Kidney epithelial cell (primary cell): ENCODE measurements around the gene FRMD3. TPM values are rescaled to one million over a fixed set of nuclear protein-coding genes. Genes with fewer than 3 reads are reported as not detected.

Source experiments
- DNase-seq: peaks from one replicate; pipeline ENCODE4 v3.0.0-alpha.2; 2010; ENCODE audit warnings: low read depth
- H3K27me3 ChIP-seq: 2 replicates; pipeline ENCODE4 v1.6.0; 2011; ENCODE audit warnings: low read length; ENCODE audit not compliant: control insufficient read depth, insufficient read depth
- H3K36me3 ChIP-seq: 2 replicates; pipeline ENCODE4 v1.5.1; 2011; ENCODE audit warnings: low read length; ENCODE audit not compliant: control insufficient read depth, insufficient read depth
- H3K4me3 ChIP-seq: 2 replicates; pipeline ENCODE4 v1.5.1; 2011; ENCODE audit warnings: low read depth, mild to moderate bottlenecking, control low read depth, low read length
- total RNA-seq: library from RNA; depleted of rRNA; stranded (reverse); fragments of >200 nt; gene quantifications from 2 replicates; pipeline ENCODE4 v1.2.3, GENCODE V29; 2015
- TF ChIP-seq, protein P1 (sequence below): IDR thresholded peaks from 2 replicates; pipeline ENCODE4 v1.5.1; 2011; ENCODE audit warnings: mild to moderate bottlenecking, moderate library complexity, low read length, control low read depth, inconsistent platforms; ENCODE audit not compliant: insufficient read depth, poor library complexity, severe bottlenecking

FRMD3 gene
- total RNA-seq, 1 donor from 2014 or later: 5.2 TPM

DNA sequence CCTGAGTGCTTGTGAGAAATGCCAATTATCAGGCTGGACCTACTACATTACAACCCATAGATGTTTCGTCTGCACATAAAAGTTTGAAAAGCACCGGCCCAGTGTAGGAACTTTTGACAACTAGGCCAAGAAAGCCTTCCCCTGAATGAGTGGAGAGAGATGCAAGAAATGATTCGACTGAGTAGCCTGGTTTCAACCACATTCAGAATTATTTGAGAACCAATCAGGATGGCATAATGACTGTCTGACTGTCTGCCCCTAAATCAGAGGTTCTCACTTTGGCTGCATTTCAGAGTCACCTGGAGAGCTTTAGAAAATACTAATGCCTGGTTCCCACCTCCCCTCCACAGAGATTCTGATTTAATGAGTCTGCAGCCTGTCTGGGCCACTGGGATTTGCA, 61.1 kb downstream of the FRMD3 start:
- no peaks in the 10 kb centered on the region for H3K36me3 ChIP-seq
- DNase-seq: no peak
- TF ChIP-seq, protein P1, sequence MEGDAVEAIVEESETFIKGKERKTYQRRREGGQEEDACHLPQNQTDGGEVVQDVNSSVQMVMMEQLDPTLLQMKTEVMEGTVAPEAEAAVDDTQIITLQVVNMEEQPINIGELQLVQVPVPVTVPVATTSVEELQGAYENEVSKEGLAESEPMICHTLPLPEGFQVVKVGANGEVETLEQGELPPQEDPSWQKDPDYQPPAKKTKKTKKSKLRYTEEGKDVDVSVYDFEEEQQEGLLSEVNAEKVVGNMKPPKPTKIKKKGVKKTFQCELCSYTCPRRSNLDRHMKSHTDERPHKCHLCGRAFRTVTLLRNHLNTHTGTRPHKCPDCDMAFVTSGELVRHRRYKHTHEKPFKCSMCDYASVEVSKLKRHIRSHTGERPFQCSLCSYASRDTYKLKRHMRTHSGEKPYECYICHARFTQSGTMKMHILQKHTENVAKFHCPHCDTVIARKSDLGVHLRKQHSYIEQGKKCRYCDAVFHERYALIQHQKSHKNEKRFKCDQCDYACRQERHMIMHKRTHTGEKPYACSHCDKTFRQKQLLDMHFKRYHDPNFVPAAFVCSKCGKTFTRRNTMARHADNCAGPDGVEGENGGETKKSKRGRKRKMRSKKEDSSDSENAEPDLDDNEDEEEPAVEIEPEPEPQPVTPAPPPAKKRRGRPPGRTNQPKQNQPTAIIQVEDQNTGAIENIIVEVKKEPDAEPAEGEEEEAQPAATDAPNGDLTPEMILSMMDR: no peak
- no peak overlapping the region for H3K4me3 ChIP-seq
- no peaks in the 10 kb centered on the region for H3K27me3 ChIP-seq

DNA sequence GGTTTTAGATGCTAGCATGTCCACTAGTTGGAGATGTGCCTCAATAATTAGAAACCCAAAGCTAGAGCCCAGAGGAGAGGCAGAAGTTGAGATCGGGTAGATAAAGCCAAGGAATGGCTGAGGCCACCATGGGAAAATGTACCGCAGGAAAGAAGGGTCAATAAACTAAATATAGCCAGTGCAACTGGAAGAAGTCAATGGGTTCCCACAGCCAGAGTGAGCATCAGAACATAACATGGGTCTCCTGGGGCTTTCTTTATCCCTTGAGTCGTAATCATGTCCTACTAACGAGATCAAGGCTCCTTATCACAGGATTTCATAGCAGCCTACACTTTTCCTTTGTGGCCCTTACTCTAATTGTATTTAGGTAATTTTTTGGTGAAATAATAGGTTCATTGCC, 61.7 kb downstream of the FRMD3 start:
- no peaks in the 10 kb centered on the region for H3K27me3 ChIP-seq
- no peak for DNase-seq
- TF ChIP-seq, protein P1: no peak
- H3K4me3 ChIP-seq: no peak overlapping the region
- no peaks in the 10 kb centered on the region for H3K36me3 ChIP-seq

DNA sequence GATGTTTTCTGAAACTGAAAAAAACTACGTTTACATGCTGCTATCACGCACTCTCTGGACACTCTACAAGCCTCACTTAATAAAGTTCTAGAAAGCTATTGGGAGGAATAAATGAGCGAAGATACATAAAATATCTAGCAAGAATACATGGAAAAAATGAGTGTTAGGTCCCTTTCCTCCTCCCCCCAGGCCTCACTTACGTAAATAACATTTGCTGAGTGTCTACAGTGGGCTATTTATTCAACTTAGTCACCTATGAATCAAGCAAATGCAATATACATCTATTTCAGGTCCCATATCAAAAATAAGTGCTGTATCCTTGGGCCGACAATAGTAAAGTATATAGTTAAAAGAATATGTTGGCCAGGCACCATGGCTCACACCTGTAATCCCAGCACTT, 62.5 kb downstream of the FRMD3 start:
- H3K36me3 ChIP-seq: no peaks in the 10 kb centered on the region
- no peaks in the 10 kb centered on the region for H3K27me3 ChIP-seq
- no peak for DNase-seq
- H3K4me3 ChIP-seq: no peak overlapping the region
- TF ChIP-seq, protein P1: no peak

DNA sequence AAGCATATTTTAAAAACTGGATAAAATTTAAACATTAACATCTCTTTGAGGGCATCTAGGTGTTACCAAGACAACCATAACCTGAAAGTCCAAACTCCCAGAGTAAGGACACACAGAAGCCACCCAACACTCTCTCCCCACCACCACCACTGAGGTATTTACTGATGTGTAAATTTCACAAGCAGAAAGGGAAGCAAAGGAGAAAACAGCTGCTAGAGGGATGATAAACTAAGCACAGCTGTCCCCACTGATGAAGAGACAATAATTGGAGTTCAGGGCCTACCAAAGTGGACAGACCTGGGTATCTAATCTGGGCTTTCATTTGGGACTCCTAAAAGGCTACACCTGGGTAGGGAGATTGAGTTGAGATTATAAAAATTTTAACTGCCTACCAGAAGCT, 63.6 kb downstream of the FRMD3 start:
- TF ChIP-seq, protein P1: no peak
- Histone ChIP-seq H3K36me3 (no peaks in the 10 kb centered on the region), H3K27me3 (no peaks in the 10 kb centered on the region), H3K4me3 (no peak overlapping the region)
- no peak for DNase-seq

DNA sequence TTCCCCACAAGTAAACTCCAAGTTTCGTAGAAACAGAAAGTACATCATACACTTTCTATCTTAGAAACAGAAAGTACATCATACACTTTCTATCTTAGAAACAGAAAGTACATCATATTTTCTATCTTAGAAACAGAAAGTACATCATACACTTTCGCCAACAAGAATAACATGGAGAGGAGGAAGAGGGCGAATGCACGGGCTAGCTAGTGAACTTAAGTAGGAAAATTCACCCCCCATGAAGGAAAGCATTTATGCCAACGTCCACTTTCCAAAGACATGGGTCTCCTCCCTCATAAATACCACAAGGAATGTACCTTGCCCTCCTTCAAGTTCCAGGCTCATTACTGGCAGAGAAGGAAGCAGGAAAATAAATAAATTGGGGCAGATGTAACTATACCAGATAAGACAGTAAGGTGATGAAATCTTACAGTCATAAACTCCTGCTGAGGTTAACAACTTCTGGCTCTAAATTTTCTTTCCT, 64.7 kb downstream of the FRMD3 start:
- TF ChIP-seq, protein P1: no peak
- Histone ChIP-seq H3K36me3 (no peaks in the 10 kb centered on the region), H3K27me3 (no peaks in the 10 kb centered on the region), H3K4me3 (no peak overlapping the region)
- DNase-seq: no peak

DNA sequence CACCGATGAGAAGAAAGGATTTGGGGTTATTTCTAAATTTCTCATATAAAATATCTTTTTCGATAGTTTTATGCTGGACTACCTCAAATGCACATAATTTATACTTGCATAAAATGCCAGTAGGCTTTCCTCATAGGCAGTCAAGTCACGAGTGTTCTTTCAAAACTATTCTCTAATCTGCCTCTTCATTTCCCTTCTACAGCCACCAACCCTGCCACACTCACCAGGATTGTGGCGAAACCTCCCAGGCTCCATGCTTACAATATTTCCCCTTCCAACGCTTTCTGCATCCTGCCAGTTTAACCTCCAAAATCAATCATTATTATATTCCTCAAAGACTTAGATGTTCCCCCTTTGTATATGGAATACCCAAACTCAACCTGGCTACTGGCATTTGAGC, 65.4 kb downstream of the FRMD3 start:
- H3K27me3 ChIP-seq: no peaks in the 10 kb centered on the region
- TF ChIP-seq, protein P1: no peak

More for the DNA sequence above, 65.4 kb downstream of the FRMD3 start:
- H3K36me3 ChIP-seq: no peaks in the 10 kb centered on the region
- no peak overlapping the region for H3K4me3 ChIP-seq
- no peak for DNase-seq
